IMR-90 (cell line): ENCODE results near the gene MCTP1. TPM values are rescaled to one million over a fixed set of nuclear protein-coding genes. Genes with fewer than 3 reads are reported as not detected.

Source experiments
- ATAC-seq: fragments of 200-7000 bp; cut with Tn5 transposase; 2 replicates; pipeline ENCODE4 v1.9.1; 2020; ENCODE audit warnings: low read depth, mild to moderate bottlenecking, moderate library complexity
- BruUV-seq: library from RNA; stranded (reverse); fragments of 400-500 nt; replicated peaks from 2 replicates; lab custom pipeline; 2021; lab: Mats Ljungman, UMichigan
- CTCF ChIA-PET: fragments of 300-600 bp; formaldehyde crosslinking; extraction: SDS; loops from one replicate; lab custom pipeline; 2021; ENCODE audit warnings: antibody characterized with exemption; lab: Yijun Ruan, JAX
- POLR2A ChIA-PET: fragments of 300-600 bp; sonication (Branson Sonifier 250); formaldehyde crosslinking; loops from one replicate; lab custom pipeline; 2022; ENCODE audit warnings: antibody characterized with exemption; ENCODE audit not compliant: unreplicated experiment; lab: Charles Lee
- DNase-seq: peaks from one replicate; pipeline ENCODE4 v3.0.0; 2013
- H2AFZ ChIP-seq: replicated peaks from 2 replicates; pipeline ENCODE3; 2013; ENCODE audit warnings: low read length, mild to moderate bottlenecking; ENCODE audit not compliant: poor library complexity
- H2AK5ac ChIP-seq: 2 replicates; pipeline ENCODE4 v1.6.1; 2013; ENCODE audit warnings: low read depth, low read length, inconsistent platforms
- H2AK9ac ChIP-seq: replicated peaks from 2 replicates; pipeline ENCODE3; 2013; ENCODE audit warnings: mild to moderate bottlenecking, low read depth, low read length, moderate library complexity; ENCODE audit not compliant: poor library complexity
- H2BK120ac ChIP-seq: 2 replicates; pipeline ENCODE4 v1.6.1; 2013; ENCODE audit warnings: low read depth, low read length, inconsistent platforms
- H2BK15ac ChIP-seq: 3 replicates; pipeline ENCODE4 v1.6.1; 2013; ENCODE audit warnings: low read depth, low read length, inconsistent platforms
- H2BK20ac ChIP-seq: 2 replicates; pipeline ENCODE4 v1.6.1; 2013; ENCODE audit warnings: low read depth, mild to moderate bottlenecking, inconsistent platforms, low read length, moderate library complexity
- H2BK5ac ChIP-seq: 2 replicates; pipeline ENCODE4 v1.6.1; 2013; ENCODE audit warnings: mild to moderate bottlenecking, low read depth, low read length, inconsistent platforms; ENCODE audit not compliant: poor library complexity, severe bottlenecking
- H3K14ac ChIP-seq: replicated peaks from 2 replicates; pipeline ENCODE4 v1.6.1; 2013; ENCODE audit warnings: low read depth, low read length, inconsistent platforms
- H3K18ac ChIP-seq: 2 replicates; pipeline ENCODE4 v1.6.1; 2013; ENCODE audit warnings: low read depth, low read length, control low read depth
- H3K23ac ChIP-seq: 2 replicates; pipeline ENCODE4 v1.6.1; 2013; ENCODE audit warnings: low read depth, low read length, inconsistent platforms
- H3K27ac ChIP-seq: 2 replicates; pipeline ENCODE4 v1.5.1; 2013; ENCODE audit warnings: mild to moderate bottlenecking, control low read depth, low read length; ENCODE audit not compliant: insufficient read depth
- H3K27me3 ChIP-seq: 2 replicates; pipeline ENCODE4 v1.6.1; 2013; ENCODE audit warnings: low read length; ENCODE audit not compliant: control insufficient read depth, insufficient read depth
- H3K36me3 ChIP-seq: 2 replicates; pipeline ENCODE4 v1.6.1; 2013; ENCODE audit warnings: low read length, mixed read lengths; ENCODE audit not compliant: control insufficient read depth, insufficient read depth
- H3K4ac ChIP-seq: 2 replicates; pipeline ENCODE4 v1.6.1; 2013; ENCODE audit warnings: low read depth, low read length, inconsistent platforms
- H3K4me1 ChIP-seq: 2 replicates; pipeline ENCODE4 v1.6.1; 2013; ENCODE audit warnings: low read length, mixed read lengths; ENCODE audit not compliant: control insufficient read depth, insufficient read depth
- H3K4me2 ChIP-seq: 2 replicates; pipeline ENCODE4 v1.6.1; 2013; ENCODE audit warnings: low read depth, mild to moderate bottlenecking, control low read depth, low read length, moderate library complexity
- H3K4me3 ChIP-seq: 2 replicates; pipeline ENCODE4 v1.5.1; 2013; ENCODE audit warnings: low read depth, mild to moderate bottlenecking, control low read depth, low read length, moderate library complexity; ENCODE audit not compliant: insufficient read depth
- H3K56ac ChIP-seq: 2 replicates; pipeline ENCODE4 v1.6.1; 2013; ENCODE audit warnings: low read length, inconsistent platforms; ENCODE audit not compliant: insufficient read depth; ENCODE audit errors: extremely low read depth
- H3K79me1 ChIP-seq, 2 experiments: 2 replicates each; pipeline ENCODE4 v1.6.1; 2013; ENCODE audit warnings: low read length in 2 of 2, inconsistent platforms in 1 of 2, low read depth in 1 of 2
- H3K9ac ChIP-seq: 2 replicates; pipeline ENCODE4 v1.6.1; 2013; ENCODE audit warnings: low read depth, low read length, control low read depth
- H3K9me1 ChIP-seq: 2 replicates; pipeline ENCODE4 v1.6.1; 2013; ENCODE audit warnings: low read length, inconsistent platforms; ENCODE audit not compliant: insufficient read depth
- H3K9me3 ChIP-seq: 2 replicates; pipeline ENCODE4 v1.6.1; 2013; ENCODE audit warnings: low read length; ENCODE audit not compliant: control insufficient read depth, insufficient read depth
- H4K20me1 ChIP-seq: 2 replicates; pipeline ENCODE4 v1.6.1; 2013; ENCODE audit warnings: low read length, inconsistent platforms; ENCODE audit not compliant: insufficient read depth
- H4K5ac ChIP-seq: 2 replicates; pipeline ENCODE4 v1.6.1; 2013; ENCODE audit warnings: mild to moderate bottlenecking, low read depth, low read length, control low read depth
- H4K8ac ChIP-seq, 2 experiments: 2 replicates each; pipeline ENCODE4 v1.6.1; 2013; ENCODE audit warnings: low read depth in 2 of 2, low read length in 2 of 2, control low read depth in 1 of 2, inconsistent platforms in 1 of 2
- H4K91ac ChIP-seq: 2 replicates; pipeline ENCODE4 v1.6.1; 2013; ENCODE audit warnings: low read depth, low read length, inconsistent platforms; ENCODE audit not compliant: insufficient read depth
- CEBPB ChIP-seq: IDR thresholded peaks from 2 replicates; pipeline ENCODE4 v1.6.1; 2012; ENCODE audit warnings: low read depth, low read length, improper control_type of control experiment
- CTCF ChIP-seq: conservative IDR thresholded peaks from 2 replicates; pipeline ENCODE4 v1.5.1; 2012; ENCODE audit warnings: mild to moderate bottlenecking, low read depth, low read length, improper control_type of control experiment
- ELK1 ChIP-seq: fragments of 150-350 bp; IDR thresholded peaks from 2 replicates; pipeline ENCODE4 v1.6.1; 2016; ENCODE audit warnings: low read depth, mild to moderate bottlenecking, low read length, moderate library complexity, borderline replicate concordance
- dilution Hi-C: fragments of 300-500 bp; cut with HindIII; formaldehyde crosslinking; loops from one replicate; pipeline ENCODE4 v1.14.3; 2018; ENCODE audit warnings: low sequenced_read_pairs; ENCODE audit not compliant: unreplicated experiment
- in situ Hi-C: fragments of 300-500 bp; cut with MboI; formaldehyde crosslinking; loops from 3 replicates; pipeline ENCODE4 v1.14.3; 2019; ENCODE audit warnings: low sequenced_read_pairs, inconsistent platforms, mixed read lengths
- intact Hi-C: fragments of 100-400 bp; cut with micrococcal nuclease; formaldehyde crosslinking; loops from 2 replicates; pipeline ENCODE4 v1.10.0; 2022
- polyA plus RNA-seq, 3 experiments: library from polyadenylated mRNA; depleted of rRNA; stranded (reverse); fragments of >200 nt; gene quantifications; 2 replicates each; pipeline ENCODE4 v1.2.3, GENCODE V29; 2012; ENCODE audit warnings: low replicate concordance in 1 of 3
- total RNA-seq: library from RNA; depleted of rRNA; stranded (reverse); fragments of >200 nt; gene quantifications from 2 replicates; pipeline ENCODE4 v1.2.3, GENCODE V29; 2012

Gene MCTP1
- total and polyA plus RNA-seq, 2 of the 4 experiments (the other 2 are of a cell fraction): 0.21 TPM; not detected in 1

GRCh38 chr5:94944160-94944559 lies 340.7 kb downstream of the MCTP1 start:
- Histone ChIP-seq H3K4me1 (no peaks in the 10 kb centered on the region), H3K79me1 (no peaks in the 10 kb centered on the region), H3K14ac (no peak overlapping the region), H3K4me3 (no peak overlapping the region), H3K4me2 (no peak overlapping the region), H3K36me3 (no peaks in the 10 kb centered on the region), H3K27me3 (no peaks in the 10 kb centered on the region), H2BK15ac (no peak overlapping the region), H3K9me3 (no peaks in the 10 kb centered on the region), H4K5ac (no peak overlapping the region), H2BK5ac (no peak overlapping the region), H3K56ac (no peak overlapping the region), H3K23ac (no peak overlapping the region), H3K9ac (no peak overlapping the region), H3K9me1 (no peaks in the 10 kb centered on the region), H4K8ac (no peak overlapping the region), H4K20me1 (no peaks in the 10 kb centered on the region), H2AK5ac (no peak overlapping the region), H4K91ac (no peak overlapping the region), H3K18ac (no peak overlapping the region), H3K4ac (no peak overlapping the region), H3K27ac (no peak overlapping the region), H2AFZ (no peak overlapping the region), H2AK9ac (no peak overlapping the region), H2BK20ac (no peak overlapping the region), H2BK120ac (no peak overlapping the region)
- no peak for ATAC-seq
- TF ChIP-seq CEBPB (peak; percentile 27; the same call in 1 of the 2 replicates), CTCF (no peak), ELK1 (no peak)
- no TSS peak for BruUV-seq
- ChIA-PET POLR2A (no interaction called here), CTCF (no interaction called here)
- in situ Hi-C loops (no loop called here), dilution Hi-C loops (no loop called here), intact Hi-C loops (no loop called here)
- DNase-seq: no peak
